DMS79 treated with DMSO at 0.1 percent for 48 hours (cell line): Measurements from ENCODE around the gene HSPB6.
"Not testable (repeated sequence)": the region's sequence is repeated elsewhere in the genome, so short reads cannot be mapped to it uniquely, and the experiment has no call there.

Experiments
- DNase-seq: peaks from one replicate; lab custom pipeline; 2025; lab: John Stamatoyannopoulos, UW

The HSPB6 gene

GRCh38 chr19:35756377-35757230 is at the start of gene HSPB6:
TSS of gene HSPB6 (minus strand) at chr19:35757029. CDS start at chr19:35757008, 21 bp downstream.
- no peak for DNase-seq

DNA sequence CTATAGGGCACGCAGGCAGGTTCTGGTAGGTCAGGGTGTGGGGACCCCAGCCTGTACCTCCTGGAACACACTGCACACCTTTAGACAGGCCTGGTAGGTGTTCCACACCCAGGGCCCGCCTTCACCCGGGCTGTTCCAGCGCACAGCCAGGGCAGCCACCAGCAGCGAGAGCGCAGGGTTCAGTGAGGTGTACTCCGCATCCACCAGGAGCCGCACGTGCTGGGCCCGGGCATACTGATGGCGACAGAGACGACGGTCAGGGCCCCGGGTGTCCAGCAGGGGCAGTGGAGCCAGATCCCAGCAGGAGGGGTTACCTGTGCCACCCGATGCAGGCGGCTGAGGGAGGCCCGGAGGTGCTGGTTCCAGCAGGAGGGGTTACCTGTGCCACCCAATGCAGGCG is 49.8 kb upstream of the HSPB6 start:
- DNase-seq = no peak

GRCh38 chr19:35805526-35806102 is 48.8 kb upstream of the HSPB6 start:
- peak; percentile 39 for DNase-seq

DNA sequence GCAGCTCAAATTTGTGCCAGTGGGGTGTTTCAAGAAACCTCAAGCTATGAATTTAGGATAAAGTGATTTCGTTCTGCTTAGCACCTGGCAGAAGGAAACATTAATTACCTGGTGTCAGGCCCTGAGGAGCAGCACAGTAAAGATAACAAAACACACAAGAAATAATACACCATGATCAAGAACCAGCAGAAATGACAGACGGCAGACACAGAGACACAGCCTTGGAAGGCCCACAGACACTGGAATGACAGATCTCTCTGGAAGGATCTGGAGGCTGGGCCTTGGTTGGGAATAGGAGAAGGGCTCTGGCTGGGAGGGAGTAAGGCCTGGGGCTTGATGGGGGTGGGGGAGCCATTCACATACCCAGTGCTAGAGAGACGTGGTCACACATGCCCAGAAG is 45.0 kb upstream of the HSPB6 start:
- DNase-seq = no peak

GRCh38 chr19:35797663-35798062 is 40.8 kb upstream of the HSPB6 start:
- DNase-seq = no peak

- DNase-seq = no peak
Observed at GRCh38 chr19:35796645-35797542, 40.1 kb upstream of the HSPB6 start.

GRCh38 chr19:35795564-35795963 is 38.7 kb upstream of the HSPB6 start:
- not testable (repeated sequence) for DNase-seq

DNA sequence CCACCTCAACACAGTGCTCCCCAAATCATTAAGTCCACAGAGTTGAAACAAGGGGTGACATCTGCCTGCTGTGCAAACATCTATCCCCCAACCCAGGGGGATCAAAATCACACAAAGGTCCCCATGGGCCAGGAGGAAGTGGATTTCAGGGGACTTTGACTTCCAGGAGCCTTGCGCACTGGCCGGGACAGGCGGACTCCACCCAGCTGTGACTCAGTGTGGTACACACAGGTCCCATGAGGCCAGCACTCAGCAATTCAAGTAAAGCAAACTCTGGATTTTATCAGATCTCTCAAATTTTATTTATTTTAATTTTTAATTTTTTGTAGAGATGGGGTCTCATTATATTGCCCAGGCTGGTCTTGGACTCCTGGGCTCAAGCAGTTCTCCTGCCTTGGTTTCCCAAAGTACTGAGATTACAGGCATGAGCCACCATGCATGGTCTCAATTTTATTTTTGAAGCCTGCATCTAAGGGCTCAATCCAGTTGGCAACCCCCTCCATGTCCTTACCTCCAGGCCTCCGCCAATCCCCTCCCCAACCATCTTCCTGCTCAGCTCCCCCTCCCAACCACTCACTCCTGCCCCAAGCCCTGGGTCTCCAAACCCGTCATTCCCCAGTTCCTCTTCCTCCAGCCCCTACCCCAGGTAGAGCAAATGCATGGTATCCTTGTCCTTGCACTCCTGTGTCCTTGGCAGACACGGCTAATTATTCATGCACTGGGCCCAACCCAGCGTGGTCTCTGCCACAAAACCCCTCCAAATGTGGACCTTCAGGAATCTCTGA is 36.7 kb upstream of the HSPB6 start:
- no peak for DNase-seq

DNA sequence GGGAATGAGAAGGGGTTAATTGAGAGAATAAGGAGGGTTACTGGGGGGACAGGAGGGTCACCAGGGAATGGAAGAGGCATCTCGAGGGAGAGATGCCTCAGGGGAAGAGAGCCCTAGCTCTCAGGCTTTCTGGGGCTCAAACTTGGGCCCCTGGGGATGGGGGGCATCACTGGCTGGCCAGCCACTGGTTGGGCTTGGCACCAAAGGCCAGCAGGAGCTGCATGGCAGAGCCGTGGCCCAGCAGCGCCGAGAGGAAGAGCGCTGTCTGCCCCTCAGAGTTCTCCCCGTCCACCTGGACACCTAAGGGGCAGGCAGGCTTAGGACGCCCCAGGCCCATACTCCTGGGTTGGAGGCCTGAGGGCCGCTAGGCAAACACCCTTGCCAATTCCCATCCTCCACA is 36.1 kb upstream of the HSPB6 start:
- no peak for DNase-seq

DNA sequence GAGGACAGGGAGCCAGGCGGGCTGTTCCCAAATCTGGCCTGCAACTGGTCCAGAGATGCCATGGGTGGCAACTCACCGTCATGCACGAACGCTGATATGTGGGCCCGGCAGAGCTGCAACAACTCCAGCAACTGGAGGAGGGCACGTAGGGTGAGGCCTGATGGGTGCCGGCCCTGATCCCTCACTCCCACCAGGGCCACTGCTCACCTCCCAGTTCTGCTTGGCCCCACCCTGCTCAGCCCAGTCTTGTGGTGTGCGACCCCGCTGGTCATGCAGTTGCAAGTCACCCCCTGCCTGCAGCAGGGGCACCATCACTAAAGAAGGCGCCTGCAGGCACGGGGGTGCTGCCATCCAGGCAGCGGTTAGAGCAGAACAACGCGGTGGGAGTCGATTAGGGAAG is 35.5 kb upstream of the HSPB6 start:
- no peak for DNase-seq

DNA sequence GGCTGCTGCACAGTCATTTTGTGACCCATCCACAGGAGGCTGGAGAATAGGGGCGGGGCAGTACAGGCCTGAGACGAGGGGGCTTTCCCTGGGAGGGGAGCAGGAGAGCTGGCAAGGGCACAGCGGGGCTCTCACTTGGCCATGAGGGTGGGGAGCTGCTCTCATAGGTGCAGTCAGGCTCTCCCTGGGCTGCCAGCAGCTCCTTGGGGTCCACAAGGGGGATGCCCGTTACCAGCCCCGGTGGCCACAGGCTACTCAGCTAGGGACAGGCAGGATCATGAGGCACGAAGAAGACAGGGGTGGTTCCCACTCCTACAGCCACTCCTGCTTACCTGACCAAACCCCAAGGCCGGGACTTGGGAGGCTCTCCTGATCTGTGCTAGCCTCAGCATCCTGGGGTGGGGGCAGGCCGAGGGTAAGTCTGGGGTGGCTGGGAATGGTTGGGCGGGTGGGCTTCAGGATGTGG is 35.0 kb upstream of the HSPB6 start:
- DNase-seq = no peak

DNA sequence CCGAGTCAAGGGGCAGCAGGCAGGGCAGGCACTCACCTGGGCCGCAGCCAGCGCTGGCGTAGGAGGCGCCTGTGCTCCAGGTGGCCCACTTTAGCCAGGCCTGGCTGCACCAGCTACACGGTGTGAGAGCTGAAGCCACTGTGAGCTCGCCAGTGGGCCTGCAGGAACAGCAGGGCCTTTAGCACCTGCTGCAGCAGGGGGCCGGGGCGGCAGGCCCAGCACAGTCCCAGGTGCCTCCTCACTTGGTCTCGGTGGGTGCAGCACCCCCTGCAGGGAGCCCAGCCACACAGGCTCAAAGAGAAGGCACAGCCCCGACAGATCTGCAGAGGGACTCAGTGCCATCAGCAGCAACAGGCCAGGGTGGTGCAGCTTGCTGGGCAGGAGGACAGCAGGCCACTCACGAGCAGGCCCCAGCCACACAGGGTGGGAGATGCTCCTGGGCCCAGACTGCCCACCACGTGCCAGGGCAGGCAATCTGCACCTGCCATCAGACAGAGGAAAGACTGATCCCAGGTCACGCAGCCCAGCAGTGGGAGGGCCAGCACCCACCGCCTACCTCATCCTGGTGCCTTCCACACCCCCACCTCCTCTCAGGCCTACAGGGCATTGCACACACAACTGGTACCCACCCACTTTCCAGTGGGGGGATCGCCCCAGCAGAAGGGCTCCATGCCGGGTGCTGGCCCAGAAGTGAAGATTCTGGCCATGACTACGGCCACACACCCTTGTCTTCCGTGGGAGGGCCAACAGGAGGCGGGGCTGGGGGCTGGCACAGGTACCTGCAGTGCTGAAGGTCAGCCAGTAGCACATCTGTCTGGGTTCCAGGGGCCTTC is 34.4 kb upstream of the HSPB6 start:
- peak; percentile 33 for DNase-seq

- DNase-seq = no peak
Observed at GRCh38 chr19:35789978-35790944, 33.4 kb upstream of the HSPB6 start.

- DNase-seq = no peak
Observed at GRCh38 chr19:35789195-35789977, 32.6 kb upstream of the HSPB6 start.

DNA sequence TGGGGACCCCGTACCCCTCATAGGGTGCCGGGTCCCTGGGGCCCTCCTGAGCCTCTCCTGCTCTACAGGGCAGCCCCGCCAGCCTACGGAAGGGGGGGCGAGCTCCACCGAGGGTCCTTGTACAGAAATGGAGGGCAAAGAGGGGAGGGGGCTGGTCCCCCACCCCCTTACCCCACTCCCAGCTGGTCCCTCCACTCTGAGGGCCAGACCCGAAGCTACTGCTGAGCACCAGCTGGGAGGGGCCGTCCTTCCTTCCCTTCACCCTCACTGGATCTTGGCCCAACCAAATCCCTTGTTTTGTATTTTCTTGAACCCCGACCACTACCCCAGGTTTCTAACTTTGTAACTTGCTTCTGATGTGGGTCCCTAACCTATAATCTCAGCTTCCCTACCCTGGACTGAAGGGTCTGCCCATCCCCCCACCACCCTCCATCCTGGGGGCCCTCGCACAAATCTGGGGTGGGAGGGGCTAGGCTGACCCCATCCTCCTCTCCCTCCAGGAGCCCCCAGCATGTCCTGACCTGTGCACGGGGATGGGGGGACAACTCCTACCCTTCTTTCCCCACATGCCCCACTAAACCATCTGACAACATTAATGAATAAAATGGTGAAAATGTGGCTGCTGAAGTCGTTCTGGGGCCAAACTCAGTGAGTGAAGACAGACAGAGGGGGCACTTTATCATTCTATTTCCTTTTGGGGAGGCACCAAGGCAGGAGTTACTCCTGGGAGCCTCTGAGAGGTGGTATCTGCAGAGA is 31.6 kb upstream of the HSPB6 start:
- no peak for DNase-seq

GRCh38 chr19:35787227-35787799 is 30.5 kb upstream of the HSPB6 start:
- DNase-seq = no peak

DNA sequence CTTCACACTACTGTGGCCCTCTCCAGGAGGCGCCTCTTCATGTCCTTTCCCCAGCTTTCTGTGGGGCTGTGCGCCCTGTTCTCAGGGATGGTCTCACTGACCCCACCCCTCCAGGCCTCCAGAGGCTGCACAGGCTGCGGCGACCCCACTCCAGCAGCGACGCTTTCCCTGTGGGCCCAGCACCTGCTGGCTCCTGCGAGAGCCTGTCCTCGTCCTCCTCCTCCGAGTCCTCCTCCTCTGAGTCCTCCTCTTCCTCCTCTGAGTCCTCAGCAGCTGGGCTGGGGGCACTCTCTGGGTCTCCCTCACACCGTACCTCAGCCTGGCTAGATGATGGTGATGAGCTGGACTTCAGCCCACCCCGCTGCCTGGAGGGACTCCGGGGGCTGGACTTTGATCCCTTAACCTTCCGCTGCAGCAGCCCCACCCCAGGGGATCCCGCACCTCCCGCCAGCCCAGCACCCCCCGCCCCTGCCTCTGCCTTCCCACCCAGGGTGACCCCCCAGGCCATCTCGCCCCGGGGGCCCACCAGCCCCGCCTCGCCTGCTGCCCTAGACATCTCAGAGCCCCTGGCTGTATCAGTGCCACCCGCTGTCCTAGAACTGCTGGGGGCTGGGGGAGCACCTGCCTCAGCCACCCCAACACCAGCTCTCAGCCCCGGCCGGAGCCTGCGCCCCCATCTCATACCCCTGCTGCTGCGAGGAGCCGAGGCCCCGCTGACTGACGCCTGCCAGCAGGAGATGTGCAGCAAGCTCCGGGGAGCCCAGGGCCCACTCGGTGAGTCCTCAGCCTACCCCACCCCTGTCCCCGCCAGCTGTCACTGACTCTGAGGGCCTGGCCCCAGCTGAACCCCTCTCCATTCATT is 29.7 kb upstream of the HSPB6 start:
- DNase-seq = no peak
